Mesenchymal stem cell (in vitro differentiated cells and primary cell): Measurements from ENCODE around the gene EAF1.

Experiments used
- DNase-seq: peaks from one replicate; pipeline ENCODE4 v3.0.0-alpha.2; 2013
- H2AFZ ChIP-seq: one replicate; pipeline ENCODE4 v1.6.1; 2013; ENCODE audit warnings: low read depth, mild to moderate bottlenecking, control low read depth, inconsistent platforms, low read length, moderate library complexity
- H2AK5ac ChIP-seq: 2 replicates; pipeline ENCODE4 v1.6.1; 2013; ENCODE audit warnings: low read length, moderate library complexity, mild to moderate bottlenecking, inconsistent platforms; ENCODE audit not compliant: severe bottlenecking
- H2BK120ac ChIP-seq: one replicate; pipeline ENCODE4 v1.6.1; 2013; ENCODE audit warnings: low read depth, mild to moderate bottlenecking, inconsistent platforms, low read length, moderate library complexity
- H2BK12ac ChIP-seq, 2 experiments: one replicate each; pipeline ENCODE4 v1.6.1; 2013; ENCODE audit warnings: inconsistent platforms in 2 of 2, low read length in 2 of 2, mild to moderate bottlenecking in 2 of 2, moderate library complexity in 2 of 2, control low read depth in 1 of 2
- H2BK15ac ChIP-seq: one replicate; pipeline ENCODE4 v1.6.1; 2013; ENCODE audit warnings: mild to moderate bottlenecking, low read depth, inconsistent platforms; ENCODE audit not compliant: poor library complexity, severe bottlenecking
- H2BK5ac ChIP-seq: 2 replicates; pipeline ENCODE4 v1.6.1; 2013; ENCODE audit warnings: low read depth, mild to moderate bottlenecking, low read length, control low read depth, inconsistent platforms; ENCODE audit not compliant: poor library complexity, severe bottlenecking
- H3K14ac ChIP-seq, 2 experiments: one replicate each; pipeline ENCODE4 v1.6.1; 2013; ENCODE audit warnings: inconsistent platforms in 2 of 2, low read length in 2 of 2, control low read depth in 1 of 2, mild to moderate bottlenecking in 1 of 2, moderate library complexity in 1 of 2
- H3K18ac ChIP-seq, 2 experiments: one replicate each; pipeline ENCODE4 v1.6.1; 2013; ENCODE audit warnings: inconsistent platforms in 2 of 2, low read length in 2 of 2, control low read depth in 1 of 2, low read depth in 1 of 2, mild to moderate bottlenecking in 1 of 2
- H3K23ac ChIP-seq, 2 experiments: one replicate each; pipeline ENCODE4 v1.6.1; 2013; ENCODE audit warnings: inconsistent platforms in 2 of 2, low read length in 2 of 2, mild to moderate bottlenecking in 2 of 2, moderate library complexity in 2 of 2, control low read depth in 1 of 2
- H3K27ac ChIP-seq: 2 replicates; pipeline ENCODE4 v1.5.1; 2013; ENCODE audit warnings: mild to moderate bottlenecking, moderate library complexity, low read length, control low read depth, inconsistent platforms; ENCODE audit not compliant: poor library complexity, severe bottlenecking
- H3K27me3 ChIP-seq, 2 experiments: 2 replicates each; pipeline versions ENCODE4 v1.6.1 to v1.7.0; 2013; ENCODE audit warnings: low read length in 2 of 2, mild to moderate bottlenecking in 2 of 2, moderate library complexity in 2 of 2, control low read depth in 1 of 2, inconsistent platforms in 1 of 2; ENCODE audit not compliant: control insufficient read depth in 1 of 2, insufficient read depth in 1 of 2
- H3K36me3 ChIP-seq, 2 experiments: 2 replicates each; pipeline versions ENCODE4 v1.6.1 to v1.7.0; 2013; ENCODE audit warnings: low read length in 2 of 2, control low read depth in 1 of 2, inconsistent platforms in 1 of 2, low read depth in 1 of 2, mild to moderate bottlenecking in 1 of 2; ENCODE audit not compliant: insufficient read depth in 2 of 2, control insufficient read depth in 1 of 2
- H3K4ac ChIP-seq, 2 experiments: one replicate each; pipeline ENCODE4 v1.6.1; 2013; ENCODE audit warnings: inconsistent platforms in 2 of 2, low read length in 2 of 2, mild to moderate bottlenecking in 2 of 2, moderate library complexity in 2 of 2, control low read depth in 1 of 2, low read depth in 1 of 2
- H3K4me1 ChIP-seq: 2 replicates; pipeline ENCODE4 v1.6.1; 2013; ENCODE audit warnings: low read depth, low read length, control low read depth; ENCODE audit not compliant: control insufficient read depth, insufficient read depth
- H3K4me2 ChIP-seq: 2 replicates; pipeline ENCODE4 v1.6.1; 2013; ENCODE audit warnings: low read length, mild to moderate bottlenecking, inconsistent platforms; ENCODE audit not compliant: poor library complexity, severe bottlenecking
- H3K4me3 ChIP-seq, 2 experiments: 2 replicates each; pipeline versions ENCODE4 v1.5.1 to v1.7.0; 2013; ENCODE audit warnings: low read length in 2 of 2, mild to moderate bottlenecking in 2 of 2, control low read depth in 1 of 2, low read depth in 1 of 2; ENCODE audit not compliant: insufficient read depth in 1 of 2
- H3K79me1 ChIP-seq: replicated peaks from 2 replicates; pipeline ENCODE4 v1.6.1; 2013; ENCODE audit warnings: mild to moderate bottlenecking, control low read depth, low read length, inconsistent platforms; ENCODE audit not compliant: poor library complexity, severe bottlenecking
- H3K9ac ChIP-seq: 2 replicates; pipeline ENCODE4 v1.7.0; 2013; ENCODE audit warnings: mild to moderate bottlenecking, low read length, moderate library complexity
- H3K9me3 ChIP-seq: 2 replicates; pipeline ENCODE4 v1.7.0; 2013; ENCODE audit warnings: mild to moderate bottlenecking, low read length; ENCODE audit not compliant: control insufficient read depth
- H4K8ac ChIP-seq: one replicate; pipeline ENCODE4 v1.6.1; 2013; ENCODE audit warnings: inconsistent platforms, mild to moderate bottlenecking, low read length, moderate library complexity
- H4K91ac ChIP-seq: one replicate; pipeline ENCODE4 v1.6.1; 2013; ENCODE audit warnings: mild to moderate bottlenecking, low read length, inconsistent platforms
- WGBS: methylation state at CpG from one replicate; pipeline ENCODE4 v1.1.7; 2013; ENCODE audit warnings: mixed read lengths; 5-methylcytosine and 5-hydroxymethylcytosine counted together

EAF1 gene

GRCh38 chr3:15399970-15400369 lies 27.4 kb upstream of the EAF1 start:
- no peak overlapping the region for H3K27ac ChIP-seq
- no peaks in the 10 kb centered on the region for H3K4me1 ChIP-seq
- no peak overlapping the region for H3K9ac ChIP-seq
- H2AK5ac ChIP-seq = no peak overlapping the region
- H3K36me3 ChIP-seq = no peaks in the 10 kb centered on the region
- H3K9me3 ChIP-seq = no peaks in the 10 kb centered on the region
- no peak overlapping the region for H2BK12ac ChIP-seq
- H4K8ac ChIP-seq = no peak overlapping the region
- no peak overlapping the region for H2BK15ac ChIP-seq
- no peak overlapping the region for H3K4me2 ChIP-seq
- H2BK5ac ChIP-seq = no peak overlapping the region
- peaks cover 0 to 3% of the 10 kb centered on the region in 2 experiments for H3K27me3 ChIP-seq
- H2BK120ac ChIP-seq = no peak overlapping the region
- H3K23ac ChIP-seq = no peak overlapping the region
- DNase-seq = no peak
- WGBS = 94% methylated on average over 5 of the region's 5 CpGs
- no peaks in the 10 kb centered on the region for H3K79me1 ChIP-seq
- H3K4me3 ChIP-seq = no peak overlapping the region
- H3K14ac ChIP-seq = no peak overlapping the region
- H3K4ac ChIP-seq = no peak overlapping the region
- no peak overlapping the region for H2AFZ ChIP-seq
- no peak overlapping the region for H3K18ac ChIP-seq
- no peak overlapping the region for H4K91ac ChIP-seq

GRCh38 chr3:15401936-15402335 lies 25.5 kb upstream of the EAF1 start:
- no peaks in the 10 kb centered on the region for H3K9me3 ChIP-seq
- 96% methylated on average over 4 of the region's 4 CpGs for whole genome bisulfite sequencing
- H3K18ac ChIP-seq = no peak overlapping the region

DNA sequence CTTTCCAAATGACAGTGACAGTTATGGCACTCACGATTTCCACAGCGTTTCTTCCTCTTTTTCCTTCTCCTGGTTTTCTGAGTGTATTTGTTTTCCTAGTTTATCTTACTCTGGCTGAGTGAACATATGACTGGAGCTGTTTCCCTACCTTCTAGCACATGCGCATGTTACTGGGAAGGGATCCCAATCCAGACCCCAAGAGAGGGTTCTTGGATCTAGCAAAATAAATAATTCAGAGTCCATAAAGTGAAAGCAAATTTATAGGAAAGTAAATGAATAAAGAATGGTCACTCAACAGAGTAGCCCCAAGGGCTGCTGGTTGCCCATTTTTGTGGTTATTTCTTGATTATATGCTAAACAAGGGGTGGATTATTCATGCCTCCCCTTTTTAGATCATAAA lies 23.9 kb upstream of the EAF1 start:
- H2BK15ac ChIP-seq = no peak overlapping the region
- DNase-seq = no peak
- 100% methylated on average over 1 of the region's 3 CpGs for WGBS

More at GRCh38 chr3:15401936-15402335, 25.5 kb upstream of the EAF1 start:
- Histone ChIP-seq H2AK5ac (no peak overlapping the region), H3K27me3 (peaks cover 0 to 3% of the 10 kb centered on the region in 2 experiments), H2BK120ac (no peak overlapping the region), H3K4me2 (no peak overlapping the region), H3K23ac (no peak overlapping the region), H4K91ac (no peak overlapping the region), H3K9ac (peak overlapping the region; percentile 27), H2BK5ac (no peak overlapping the region), H2BK12ac (no peak overlapping the region), H3K4ac (no peak overlapping the region), H3K4me1 (no peaks in the 10 kb centered on the region), H3K27ac (no peak overlapping the region), H3K14ac (no peak overlapping the region), H2BK15ac (no peak overlapping the region), H2AFZ (no peak overlapping the region), H3K36me3 (no peaks in the 10 kb centered on the region), H4K8ac (no peak overlapping the region), H3K4me3 (peak overlapping the region in 1 of 2 experiments; percentile 60), H3K79me1 (no peaks in the 10 kb centered on the region)
- DNase-seq = no peak

DNA sequence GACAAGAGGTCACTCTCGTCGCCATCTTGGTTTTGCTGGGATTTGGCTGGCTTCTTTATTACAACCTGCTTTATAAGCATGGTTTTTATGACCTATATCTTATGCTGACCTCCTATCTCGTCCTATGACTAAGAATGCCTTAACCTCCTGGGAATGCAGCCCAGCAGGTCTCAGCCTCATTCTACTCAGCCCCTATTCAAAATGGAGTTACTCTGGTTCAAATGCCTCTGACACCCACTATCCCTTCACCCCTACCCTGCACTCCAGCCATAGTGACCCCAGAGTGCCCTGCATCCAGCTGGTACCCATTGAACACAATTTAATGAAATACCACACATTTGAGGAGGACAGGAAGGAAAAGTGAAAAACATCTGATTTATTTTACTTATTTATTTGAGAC lies 23.4 kb upstream of the EAF1 start:
- Histone ChIP-seq H2BK15ac (no peak overlapping the region), H4K91ac (no peak overlapping the region), H3K27ac (no peak overlapping the region), H4K8ac (no peak overlapping the region), H3K9me3 (no peaks in the 10 kb centered on the region), H2AFZ (no peak overlapping the region), H3K9ac (no peak overlapping the region), H3K18ac (no peak overlapping the region), H3K27me3 (peaks cover 0 to 3% of the 10 kb centered on the region in 2 experiments), H2BK120ac (no peak overlapping the region), H3K36me3 (peaks cover 6% of the 10 kb centered on the region in 2 experiments), H2BK5ac (no peak overlapping the region), H2BK12ac (no peak overlapping the region), H3K4ac (no peak overlapping the region), H3K4me2 (no peak overlapping the region), H3K23ac (no peak overlapping the region), H3K14ac (no peak overlapping the region), H3K4me1 (no peaks in the 10 kb centered on the region), H2AK5ac (no peak overlapping the region), H3K79me1 (no peaks in the 10 kb centered on the region), H3K4me3 (no peak overlapping the region)
- no peak for DNase-seq
- 84% methylated on average over 3 of the region's 3 CpGs for WGBS

More for the DNA sequence above, 23.9 kb upstream of the EAF1 start:
- H3K27me3 ChIP-seq = peaks cover 0 to 3% of the 10 kb centered on the region in 2 experiments
- no peak overlapping the region for H2BK5ac ChIP-seq
- no peaks in the 10 kb centered on the region for H3K79me1 ChIP-seq
- no peak overlapping the region for H2AFZ ChIP-seq
- no peak overlapping the region for H2BK120ac ChIP-seq
- no peak overlapping the region for H3K4me2 ChIP-seq
- no peak overlapping the region for H3K4me3 ChIP-seq
- no peak overlapping the region for H2BK12ac ChIP-seq
- H3K4ac ChIP-seq = no peak overlapping the region
- H4K91ac ChIP-seq = no peak overlapping the region
- H2AK5ac ChIP-seq = no peak overlapping the region
- H4K8ac ChIP-seq = no peak overlapping the region
- no peak overlapping the region for H3K18ac ChIP-seq
- no peak overlapping the region for H3K23ac ChIP-seq
- peaks cover under 1 to 4% of the 10 kb centered on the region in 2 experiments for H3K36me3 ChIP-seq
- H3K27ac ChIP-seq = no peak overlapping the region
- H3K14ac ChIP-seq = no peak overlapping the region
- H3K9ac ChIP-seq = no peak overlapping the region
- no peaks in the 10 kb centered on the region for H3K9me3 ChIP-seq
- H3K4me1 ChIP-seq = no peaks in the 10 kb centered on the region
